ENCODE measurements around the gene PTH2.

The PTH2 gene

GRCh38 chr19:49440439-49441209 lies 17.4 kb upstream of the PTH2 start:
- Histone ChIP-seq H3K9me3 (ENCODE audit: control insufficient read depth, low read length) (no peaks in the 10 kb centered on the region), H3K27me3 (replicated peaks; ENCODE audit: control insufficient read depth, insufficient read depth, low read length, poor library complexity, severe bottlenecking) (peaks cover 59% of the 10 kb centered on the region), H3K4me1 (ENCODE audit: control insufficient read depth, insufficient read depth, low read length, poor library complexity, severe bottlenecking) (peaks cover 25% of the 10 kb centered on the region), H3K27ac (ENCODE audit: insufficient read depth, low read length, poor library complexity, severe bottlenecking) (no peak overlapping the region), H3K36me3 (ENCODE audit: control insufficient read depth, insufficient read depth, low read length) (no peaks in the 10 kb centered on the region), H3K4me3 (ENCODE audit: insufficient read depth, low read depth, low read length, poor library complexity, severe bottlenecking) (no peak overlapping the region)
- no peak for DNase-seq

DNA sequence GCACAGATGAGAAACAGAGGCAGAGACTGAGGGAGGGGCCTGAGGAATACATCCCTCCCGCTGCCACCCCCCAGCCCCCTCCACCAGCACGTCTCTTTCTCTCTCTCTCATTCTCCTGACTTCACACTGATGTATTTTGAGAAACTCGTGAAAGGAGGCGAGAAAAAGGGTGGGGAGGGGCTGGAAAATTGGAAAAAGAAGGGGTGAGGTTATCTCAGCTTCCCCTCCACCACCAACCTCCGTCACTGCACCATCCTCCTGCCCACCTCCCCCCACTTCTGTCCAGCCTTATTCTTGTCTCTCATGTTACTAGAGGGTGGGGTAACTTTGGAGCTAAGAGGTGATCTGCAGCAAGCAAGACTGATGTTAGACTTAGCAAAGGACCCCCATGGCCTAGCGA lies 16.6 kb upstream of the PTH2 start:
- H3K4me3 ChIP-seq (ENCODE audit: insufficient read depth, low read depth, low read length, poor library complexity, severe bottlenecking): no peak overlapping the region
- H3K9me3 ChIP-seq (ENCODE audit: control insufficient read depth, low read length): no peaks in the 10 kb centered on the region
- H3K36me3 ChIP-seq (ENCODE audit: control insufficient read depth, insufficient read depth, low read length): no peaks in the 10 kb centered on the region
- H3K27ac ChIP-seq (ENCODE audit: insufficient read depth, low read length, poor library complexity, severe bottlenecking): no peak overlapping the region
- DNase-seq: no peak
- H3K4me1 ChIP-seq (ENCODE audit: control insufficient read depth, insufficient read depth, low read length, poor library complexity, severe bottlenecking): peaks cover 25% of the 10 kb centered on the region
- H3K27me3 ChIP-seq (replicated peaks; ENCODE audit: control insufficient read depth, insufficient read depth, low read length, poor library complexity, severe bottlenecking): peaks cover 59% of the 10 kb centered on the region

DNA sequence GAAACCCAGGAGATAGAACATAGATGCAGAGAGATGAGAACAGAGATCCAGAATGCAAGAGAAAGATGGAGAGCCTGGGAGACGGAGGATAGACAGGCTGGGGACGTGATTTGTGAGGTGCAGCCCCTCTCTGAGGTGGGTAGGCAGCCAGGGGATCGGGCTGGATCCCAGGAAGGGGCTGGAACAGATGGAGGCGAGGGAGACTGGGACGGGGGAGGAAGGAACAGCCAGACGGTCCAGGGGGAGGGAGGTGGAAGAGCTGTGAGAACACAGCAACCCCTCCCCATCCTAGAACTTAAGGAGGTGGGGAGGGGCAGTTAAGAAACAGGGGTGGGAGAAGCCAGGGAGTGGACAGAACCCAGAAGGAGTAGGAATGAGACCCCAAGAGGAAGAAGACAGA lies 15.0 kb upstream of the PTH2 start:
- DNase-seq: no peak
- Histone ChIP-seq H3K27me3 (replicated peaks; ENCODE audit: control insufficient read depth, insufficient read depth, low read length, poor library complexity, severe bottlenecking) (peaks cover 73% of the 10 kb centered on the region), H3K27ac (ENCODE audit: insufficient read depth, low read length, poor library complexity, severe bottlenecking) (no peak overlapping the region), H3K4me1 (ENCODE audit: control insufficient read depth, insufficient read depth, low read length, poor library complexity, severe bottlenecking) (peaks cover 28% of the 10 kb centered on the region), H3K36me3 (ENCODE audit: control insufficient read depth, insufficient read depth, low read length) (no peaks in the 10 kb centered on the region), H3K9me3 (ENCODE audit: control insufficient read depth, low read length) (no peaks in the 10 kb centered on the region), H3K4me3 (ENCODE audit: insufficient read depth, low read depth, low read length, poor library complexity, severe bottlenecking) (no peak overlapping the region)

DNA sequence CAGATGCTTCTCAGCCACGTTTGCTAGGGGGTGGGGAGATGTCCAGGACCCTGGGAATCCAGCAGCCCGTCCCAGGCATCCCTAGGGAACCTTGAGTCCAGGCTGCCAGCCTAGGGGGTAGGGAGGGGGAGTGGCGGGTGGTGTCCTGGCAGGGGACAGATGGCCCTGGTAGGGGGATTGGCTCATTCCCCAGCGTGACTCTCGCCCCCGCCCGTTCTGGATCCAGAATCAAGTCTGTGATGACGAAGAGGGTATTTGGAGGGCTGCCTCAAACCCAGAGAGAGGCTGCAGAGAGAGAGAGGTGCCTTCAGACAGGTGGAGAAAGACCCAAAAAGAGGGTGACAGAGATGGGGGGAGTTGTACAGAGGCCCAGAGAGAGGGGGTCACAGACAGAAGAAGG lies 14.0 kb upstream of the PTH2 start:
- H3K36me3 ChIP-seq (ENCODE audit: control insufficient read depth, insufficient read depth, low read length): no peaks in the 10 kb centered on the region
- H3K9me3 ChIP-seq (ENCODE audit: control insufficient read depth, low read length): no peaks in the 10 kb centered on the region
- no peak overlapping the region for H3K27ac ChIP-seq (ENCODE audit: insufficient read depth, low read length, poor library complexity, severe bottlenecking)
- H3K4me3 ChIP-seq (ENCODE audit: insufficient read depth, low read depth, low read length, poor library complexity, severe bottlenecking): no peak overlapping the region
- peaks cover 80% of the 10 kb centered on the region for H3K27me3 ChIP-seq (replicated peaks; ENCODE audit: control insufficient read depth, insufficient read depth, low read length, poor library complexity, severe bottlenecking)
- H3K4me1 ChIP-seq (ENCODE audit: control insufficient read depth, insufficient read depth, low read length, poor library complexity, severe bottlenecking): peaks cover 27% of the 10 kb centered on the region
- no peak for DNase-seq

GRCh38 chr19:49436381-49437017 lies 13.3 kb upstream of the PTH2 start:
- Histone ChIP-seq H3K36me3 (ENCODE audit: control insufficient read depth, insufficient read depth, low read length) (no peaks in the 10 kb centered on the region), H3K9me3 (ENCODE audit: control insufficient read depth, low read length) (no peaks in the 10 kb centered on the region), H3K27ac (ENCODE audit: insufficient read depth, low read length, poor library complexity, severe bottlenecking) (no peak overlapping the region), H3K4me3 (ENCODE audit: insufficient read depth, low read depth, low read length, poor library complexity, severe bottlenecking) (no peak overlapping the region), H3K4me1 (ENCODE audit: control insufficient read depth, insufficient read depth, low read length, poor library complexity, severe bottlenecking) (peaks cover 28% of the 10 kb centered on the region), H3K27me3 (replicated peaks; ENCODE audit: control insufficient read depth, insufficient read depth, low read length, poor library complexity, severe bottlenecking) (peaks cover 80% of the 10 kb centered on the region)
- peak in 2 of 3 donors; percentile 37 to 43 for DNase-seq

DNA sequence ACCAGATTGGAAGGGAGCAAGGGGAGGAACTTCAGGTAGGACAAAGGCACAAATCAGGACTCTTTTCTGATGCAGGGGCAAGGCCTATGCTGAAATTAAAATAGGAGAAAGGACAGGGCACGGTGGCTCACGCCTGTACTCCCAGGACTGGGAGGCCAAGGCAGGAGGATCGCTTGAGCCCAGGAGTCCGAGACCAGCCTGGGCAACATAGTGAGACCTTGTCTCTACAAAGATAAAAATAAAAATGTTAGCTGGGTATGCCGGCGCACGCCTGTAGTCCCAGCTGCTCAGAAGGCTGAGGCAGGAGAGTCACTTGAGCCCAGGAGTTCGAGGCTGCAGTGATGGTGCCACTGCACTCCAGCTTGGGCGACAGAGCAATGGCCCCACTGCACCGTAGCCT lies 12.4 kb upstream of the PTH2 start:
- Histone ChIP-seq H3K9me3 (ENCODE audit: control insufficient read depth, low read length) (no peaks in the 10 kb centered on the region), H3K36me3 (ENCODE audit: control insufficient read depth, insufficient read depth, low read length) (no peaks in the 10 kb centered on the region), H3K27ac (ENCODE audit: insufficient read depth, low read length, poor library complexity, severe bottlenecking) (no peak overlapping the region), H3K27me3 (replicated peaks; ENCODE audit: control insufficient read depth, insufficient read depth, low read length, poor library complexity, severe bottlenecking) (peaks cover 82% of the 10 kb centered on the region), H3K4me1 (ENCODE audit: control insufficient read depth, insufficient read depth, low read length, poor library complexity, severe bottlenecking) (peaks cover 25% of the 10 kb centered on the region), H3K4me3 (ENCODE audit: insufficient read depth, low read depth, low read length, poor library complexity, severe bottlenecking) (no peak overlapping the region)
- no peak for DNase-seq

- Histone ChIP-seq H3K36me3 (ENCODE audit: control insufficient read depth, insufficient read depth, low read length) (no peaks in the 10 kb centered on the region), H3K27ac (ENCODE audit: insufficient read depth, low read length, poor library complexity, severe bottlenecking) (no peak overlapping the region), H3K4me3 (ENCODE audit: insufficient read depth, low read depth, low read length, poor library complexity, severe bottlenecking) (no peak overlapping the region), H3K4me1 (ENCODE audit: control insufficient read depth, insufficient read depth, low read length, poor library complexity, severe bottlenecking) (peaks cover 25% of the 10 kb centered on the region), H3K27me3 (replicated peaks; ENCODE audit: control insufficient read depth, insufficient read depth, low read length, poor library complexity, severe bottlenecking) (peaks cover 75% of the 10 kb centered on the region), H3K9me3 (ENCODE audit: control insufficient read depth, low read length) (no peaks in the 10 kb centered on the region)
- no peak for DNase-seq
Measured at GRCh38 chr19:49434907-49435583, 11.8 kb upstream of the PTH2 start.

DNA sequence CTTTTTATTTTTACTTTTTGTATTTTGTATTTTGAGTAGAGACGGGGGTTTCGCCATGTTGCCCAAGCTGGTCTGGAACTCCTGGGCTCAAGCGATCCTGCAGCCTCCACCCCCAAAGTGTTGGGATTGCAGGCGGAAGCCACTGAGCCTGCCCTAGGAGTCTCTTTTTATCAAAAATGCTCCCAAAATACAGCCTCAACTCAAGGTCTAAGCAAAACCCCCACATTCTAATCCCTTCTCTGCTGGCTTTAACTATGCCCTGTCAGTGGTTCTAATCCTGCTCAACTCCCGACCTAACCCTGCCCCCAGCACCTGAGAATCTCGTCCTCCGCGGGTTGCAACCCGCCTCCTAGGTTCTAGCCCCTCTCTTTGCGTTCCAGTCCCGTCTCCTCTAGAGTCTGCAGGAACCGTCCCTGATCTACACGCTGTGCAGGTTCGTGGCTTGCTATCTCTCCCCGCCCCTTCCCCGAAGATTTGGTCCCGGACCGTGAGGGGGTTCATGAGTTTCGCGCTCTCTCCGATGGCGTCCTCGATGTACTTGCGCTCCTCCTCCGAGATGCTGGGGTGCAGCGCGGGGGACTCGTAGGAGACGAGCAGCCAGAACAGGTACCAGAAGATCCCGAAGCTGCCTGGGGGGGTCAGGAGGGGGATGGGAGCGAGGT lies 10.1 kb upstream of the PTH2 start:
- H3K36me3 ChIP-seq (ENCODE audit: control insufficient read depth, insufficient read depth, low read length): no peaks in the 10 kb centered on the region
- H3K27me3 ChIP-seq (replicated peaks; ENCODE audit: control insufficient read depth, insufficient read depth, low read length, poor library complexity, severe bottlenecking): peaks cover 69% of the 10 kb centered on the region
- H3K27ac ChIP-seq (ENCODE audit: insufficient read depth, low read length, poor library complexity, severe bottlenecking): no peak overlapping the region
- no peak for DNase-seq
- H3K4me3 ChIP-seq (ENCODE audit: insufficient read depth, low read depth, low read length, poor library complexity, severe bottlenecking): no peak overlapping the region
- peaks cover 30% of the 10 kb centered on the region for H3K4me1 ChIP-seq (ENCODE audit: control insufficient read depth, insufficient read depth, low read length, poor library complexity, severe bottlenecking)
- H3K9me3 ChIP-seq (ENCODE audit: control insufficient read depth, low read length): no peaks in the 10 kb centered on the region

- Histone ChIP-seq H3K4me3 (ENCODE audit: insufficient read depth, low read depth, low read length, poor library complexity, severe bottlenecking) (no peak overlapping the region), H3K27ac (ENCODE audit: insufficient read depth, low read length, poor library complexity, severe bottlenecking) (no peak overlapping the region), H3K36me3 (ENCODE audit: control insufficient read depth, insufficient read depth, low read length) (no peaks in the 10 kb centered on the region), H3K4me1 (ENCODE audit: control insufficient read depth, insufficient read depth, low read length, poor library complexity, severe bottlenecking) (peaks cover 40% of the 10 kb centered on the region), H3K27me3 (replicated peaks; ENCODE audit: control insufficient read depth, insufficient read depth, low read length, poor library complexity, severe bottlenecking) (peaks cover 71% of the 10 kb centered on the region), H3K9me3 (ENCODE audit: control insufficient read depth, low read length) (no peaks in the 10 kb centered on the region)
- no peak for DNase-seq
Measured at GRCh38 chr19:49432141-49433073, 9.2 kb upstream of the PTH2 start.
